Chondrocyte (in vitro differentiated cells): ENCODE results near the gene CXorf38. TPM values are rescaled to one million over a fixed set of nuclear protein-coding genes. Genes with fewer than 3 reads are reported as not detected.
"Not testable (repeated sequence)": the region's sequence is repeated elsewhere in the genome, so short reads cannot be mapped to it uniquely, and the experiment has no call there.

Source experiments
- DNase-seq: peaks from one replicate; pipeline ENCODE4 v3.0.0; 2021; ENCODE audit warnings: mixed read lengths, low spot score
- H3K27ac Mint-ChIP-seq: one replicate; pipeline ENCODE4 v1.8.0; 2021; ENCODE audit warnings: mild to moderate bottlenecking, moderate library complexity, mixed read lengths; ENCODE audit not compliant: unreplicated experiment
- H3K27me3 Mint-ChIP-seq: 2 replicates; pipeline ENCODE4 v1.8.0; 2021; ENCODE audit warnings: low read depth, mixed read lengths
- H3K36me3 Mint-ChIP-seq: 2 replicates; pipeline ENCODE4 v1.8.0; 2021; ENCODE audit warnings: low read depth, mixed read lengths
- H3K4me1 Mint-ChIP-seq: 2 replicates; pipeline ENCODE4 v1.8.0; 2021; ENCODE audit warnings: low read depth, mild to moderate bottlenecking, mixed read lengths
- H3K4me3 Mint-ChIP-seq: one replicate; pipeline ENCODE4 v1.8.0; 2021; ENCODE audit warnings: mild to moderate bottlenecking, moderate library complexity, mixed read lengths; ENCODE audit not compliant: unreplicated experiment
- H3K9me3 Mint-ChIP-seq: 2 replicates; pipeline ENCODE4 v1.8.0; 2021; ENCODE audit warnings: low read depth, mixed read lengths
- CTCF ChIP-seq: fragments of 200-600 bp; sonication (generic); IDR thresholded peaks from 2 replicates; pipeline ENCODE4 v1.5.0; 2021; ENCODE audit warnings: antibody characterized with exemption, mild to moderate bottlenecking, moderate library complexity
- total RNA-seq: library from RNA; stranded (reverse); gene quantifications from 3 replicates; pipeline ENCODE4 v1.2.1, GENCODE V29; 2021

The CXorf38 gene
- total RNA-seq, 1 donor from 2014 or later: 9.5 TPM

- no peak overlapping the region for H3K27ac Mint-ChIP-seq
These were observed 29.8 kb downstream of the CXorf38 start for GRCh38 chrX:40617566-40617965.

GRCh38 chrX:40615976-40616375, 31.4 kb downstream of the CXorf38 start:
- Mint-ChIP-seq H3K27me3 (no peaks in the 10 kb centered on the region), H3K36me3 (no peaks in the 10 kb centered on the region)
- no peak for DNase-seq

More at GRCh38 chrX:40617566-40617965, 29.8 kb downstream of the CXorf38 start:
- no peaks in the 10 kb centered on the region for H3K36me3 Mint-ChIP-seq
- no peak for DNase-seq
- no peak overlapping the region for H3K4me3 Mint-ChIP-seq
- H3K4me1 Mint-ChIP-seq: no peaks in the 10 kb centered on the region
- H3K27me3 Mint-ChIP-seq: no peaks in the 10 kb centered on the region
- TF ChIP-seq CTCF: no peak
- no peaks in the 10 kb centered on the region for H3K9me3 Mint-ChIP-seq

GRCh38 chrX:40612511-40612910, 34.9 kb downstream of the CXorf38 start:
- no peaks in the 10 kb centered on the region for H3K27me3 Mint-ChIP-seq
- no peak for DNase-seq
- TF ChIP-seq CTCF: no peak
- no peak overlapping the region for H3K4me3 Mint-ChIP-seq
- H3K27ac Mint-ChIP-seq: no peak overlapping the region
- no peaks in the 10 kb centered on the region for H3K4me1 Mint-ChIP-seq
- H3K36me3 Mint-ChIP-seq: no peaks in the 10 kb centered on the region
- H3K9me3 Mint-ChIP-seq: no peaks in the 10 kb centered on the region

More at GRCh38 chrX:40615976-40616375, 31.4 kb downstream of the CXorf38 start:
- Mint-ChIP-seq H3K9me3 (no peaks in the 10 kb centered on the region), H3K4me1 (no peaks in the 10 kb centered on the region), H3K4me3 (no peak overlapping the region), H3K27ac (no peak overlapping the region)
- no peak for TF ChIP-seq CTCF

- no peak for DNase-seq
- Mint-ChIP-seq H3K36me3 (peaks cover 3% of the 10 kb centered on the region), H3K9me3 (peaks cover 3% of the 10 kb centered on the region), H3K27me3 (no peaks in the 10 kb centered on the region), H3K4me3 (no peak overlapping the region), H3K27ac (no peak overlapping the region), H3K4me1 (no peaks in the 10 kb centered on the region)
- TF ChIP-seq CTCF: no peak
These were observed 40.0 kb downstream of the CXorf38 start for GRCh38 chrX:40607381-40607780.

- Mint-ChIP-seq H3K4me1 (no peaks in the 10 kb centered on the region), H3K27me3 (no peaks in the 10 kb centered on the region), H3K4me3 (no peak overlapping the region), H3K27ac (no peak overlapping the region), H3K36me3 (peaks cover 5% of the 10 kb centered on the region), H3K9me3 (peaks cover 3% of the 10 kb centered on the region)
- TF ChIP-seq CTCF: no peak
- DNase-seq: no peak
These were observed 43.9 kb downstream of the CXorf38 start for GRCh38 chrX:40603446-40603845.

- not testable (repeated sequence) for DNase-seq, H3K4me1 Mint-ChIP-seq, H3K4me3 Mint-ChIP-seq, H3K27me3 Mint-ChIP-seq, H3K9me3 Mint-ChIP-seq, H3K27ac Mint-ChIP-seq
- peaks cover 11% of the 10 kb centered on the region for H3K36me3 Mint-ChIP-seq
These were observed 57.6 kb downstream of the CXorf38 start for GRCh38 chrX:40589616-40590321.

GRCh38 chrX:40587623-40588022, 59.7 kb downstream of the CXorf38 start:
- not testable (repeated sequence) for H3K4me3 Mint-ChIP-seq, H3K4me1 Mint-ChIP-seq, H3K27ac Mint-ChIP-seq, H3K36me3 Mint-ChIP-seq, H3K9me3 Mint-ChIP-seq, DNase-seq, H3K27me3 Mint-ChIP-seq
